HuH-7 (cell line): ENCODE data around the gene PHRF1.
"Not testable (repeated sequence)": the region's sequence is repeated elsewhere in the genome, so short reads cannot be mapped to it uniquely, and the experiment has no call there.

ENCODE experiments used
- DNase-seq: peaks from one replicate; pipeline ENCODE4 v3.0.0; 2011; ENCODE audit warnings: low spot score

PHRF1 gene

DNA sequence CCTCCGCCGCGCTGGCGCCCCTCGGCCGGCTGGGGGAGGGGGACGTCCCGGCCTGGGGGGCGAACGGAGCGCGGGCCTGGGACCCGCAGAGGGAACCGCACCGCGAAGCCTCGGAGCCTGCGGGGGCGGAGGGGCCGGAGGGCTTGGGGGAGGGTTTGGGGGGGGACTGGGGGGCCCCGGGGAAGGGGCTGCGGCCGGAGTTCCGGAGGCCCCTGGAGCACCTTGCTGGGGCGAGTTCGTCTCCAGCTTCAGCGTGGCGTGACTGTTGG, 51.0 kb downstream of the PHRF1 start:
- DNase-seq = no peak

DNA sequence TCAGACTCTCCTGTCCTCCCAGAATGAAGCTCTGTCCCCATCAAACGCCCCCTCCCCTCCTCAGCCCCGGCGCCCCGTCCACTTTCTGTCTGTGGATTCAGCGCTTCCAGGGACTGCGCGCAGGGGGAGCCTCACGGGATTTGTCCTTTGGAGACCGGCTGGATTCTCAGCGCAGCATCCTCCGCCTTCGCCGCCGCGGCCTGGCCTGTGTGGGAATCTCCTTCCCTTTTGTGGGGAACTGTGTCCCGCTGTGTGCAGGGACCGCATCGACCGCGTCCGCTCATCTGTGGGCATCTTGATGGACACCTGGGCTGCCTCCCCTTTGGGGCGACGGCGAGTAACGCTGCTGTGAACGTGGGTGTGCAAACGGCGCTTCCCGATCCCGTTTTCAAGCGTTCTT, 51.8 kb downstream of the PHRF1 start:
- no peak for DNase-seq

- no peak for DNase-seq
Measured at GRCh38 chr11:629237-629583, 52.9 kb downstream of the PHRF1 start.

GRCh38 chr11:630871-631270, 54.6 kb downstream of the PHRF1 start:
- DNase-seq = no peak

GRCh38 chr11:635945-636510, 59.8 kb downstream of the PHRF1 start:
- no peak for DNase-seq

DNA sequence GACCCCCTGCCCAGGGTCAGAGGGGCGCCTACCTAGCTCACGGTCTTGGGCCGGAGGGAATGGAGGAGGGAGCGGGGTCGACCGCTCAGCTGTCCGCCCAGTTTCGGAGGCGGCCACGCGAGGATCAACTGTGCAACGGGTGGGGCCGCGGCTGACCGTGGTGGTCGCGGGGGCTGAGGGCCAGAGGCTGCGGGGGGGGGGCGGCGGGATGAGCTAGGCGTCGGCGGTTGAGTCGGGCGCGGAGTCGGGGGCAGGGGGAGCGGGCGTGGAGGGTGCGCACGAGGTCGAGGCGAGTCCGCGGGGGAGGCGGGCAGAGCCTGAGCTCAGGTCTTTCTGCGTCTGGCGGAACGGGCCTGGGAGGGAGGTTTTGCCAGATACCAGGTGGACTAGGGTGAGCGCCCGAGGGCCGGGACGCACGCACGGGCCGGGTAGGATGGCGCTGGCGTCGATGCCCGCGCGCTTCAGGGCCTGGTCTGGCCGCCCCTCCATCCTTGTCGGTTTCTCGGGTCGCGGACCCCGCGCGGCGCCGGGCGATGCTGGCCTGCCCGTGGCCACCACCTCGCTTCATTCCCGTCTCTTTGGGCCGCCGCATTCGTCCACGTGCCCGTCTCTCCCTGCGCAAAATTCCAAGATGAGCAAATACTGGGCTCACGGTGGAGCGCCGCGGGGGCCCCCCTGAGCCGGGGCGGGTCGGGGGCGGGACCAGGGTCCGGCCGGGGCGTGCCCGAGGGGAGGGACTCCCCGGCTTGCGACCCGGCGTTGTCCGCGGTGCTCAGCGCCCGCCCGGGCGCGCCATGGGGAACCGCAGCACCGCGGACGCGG, 60.5 kb downstream of the PHRF1 start, which contains the start of gene DRD4:
TSS of gene DRD4 (plus strand) at position 759 of the 822 bp plus-strand sequence. CDS start at position 795, 36 bp downstream.
- DNase-seq = no peak

GRCh38 chr11:637333-637592, 61.0 kb downstream of the PHRF1 start:
- DNase-seq = no peak

DNA sequence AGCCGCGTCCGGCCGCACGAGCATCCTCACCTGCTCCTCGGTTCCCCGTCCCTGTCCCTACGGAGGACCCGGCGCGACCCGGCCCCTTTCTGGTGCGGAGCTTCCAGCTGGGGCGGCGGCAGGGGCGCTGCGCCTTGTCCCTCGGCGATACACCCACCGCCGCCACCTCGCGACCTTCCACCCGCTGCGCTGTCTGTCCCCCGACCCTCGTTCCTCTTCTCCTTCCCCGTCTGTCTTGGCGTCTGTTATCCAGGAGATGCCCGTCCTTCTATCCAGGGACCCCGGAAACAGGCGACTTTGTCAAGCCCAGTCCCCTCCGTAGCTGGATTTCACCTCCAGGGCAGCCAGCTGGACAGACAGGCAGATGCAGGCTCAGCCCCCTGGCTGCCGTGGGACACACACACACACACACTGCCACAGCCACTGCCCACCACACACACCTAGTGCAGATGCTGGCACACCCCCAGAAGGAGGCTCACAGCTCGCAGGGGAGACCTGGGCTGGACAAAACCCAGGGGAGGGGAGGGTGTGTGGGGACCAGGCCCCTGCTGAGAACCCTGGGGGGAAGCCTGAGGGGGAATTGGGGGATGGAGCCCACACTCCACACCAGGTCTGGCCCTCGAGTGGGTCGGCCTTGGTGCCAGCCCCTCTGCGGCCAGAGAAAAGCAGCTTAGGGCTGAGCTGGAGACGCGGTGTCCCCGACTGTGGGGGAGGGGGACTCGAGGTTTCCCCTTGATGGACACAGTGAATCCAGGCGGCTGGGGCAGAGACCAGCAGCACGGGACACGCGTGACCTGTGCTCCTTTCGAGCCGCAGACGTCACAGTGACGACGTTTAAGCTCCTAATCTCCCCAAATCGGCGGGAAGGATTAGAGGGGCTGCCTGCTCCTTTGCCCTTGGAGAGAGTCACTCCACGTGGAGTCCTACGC, 61.6 kb downstream of the PHRF1 start:
- DNase-seq = no peak

DNA sequence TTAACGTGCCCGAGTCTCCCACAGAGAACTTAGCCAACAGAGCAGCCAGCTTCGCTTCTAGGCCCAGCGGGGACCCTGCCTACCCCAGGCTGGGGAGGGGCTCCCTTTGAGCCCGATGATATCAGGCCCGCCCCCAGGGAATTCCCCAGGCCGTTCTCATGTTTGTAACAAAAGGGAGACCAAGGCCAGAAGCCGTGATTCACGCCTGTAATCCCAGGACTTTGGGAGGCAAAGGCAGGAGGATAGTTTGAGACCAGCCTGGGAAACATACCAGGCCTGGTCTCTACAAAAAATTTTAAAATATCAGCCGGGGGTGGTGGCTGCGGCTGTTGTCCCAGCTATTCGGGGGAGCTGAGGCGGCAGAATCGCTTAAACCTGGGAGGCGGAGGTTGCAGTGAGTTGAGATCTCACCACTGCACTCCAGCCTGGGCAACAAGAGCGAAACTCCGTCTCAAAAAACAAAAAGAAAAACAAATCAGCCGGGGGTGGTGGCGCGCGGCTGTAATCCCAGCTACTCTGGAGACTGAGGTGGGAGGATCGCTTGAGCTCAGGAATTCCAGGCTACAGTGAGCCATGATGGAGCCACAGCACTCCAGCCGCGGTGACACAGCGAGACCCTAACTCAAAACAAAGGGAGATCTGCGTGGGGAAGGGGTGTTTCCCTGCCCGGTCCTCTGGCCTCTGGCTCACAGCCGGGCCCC, 62.5 kb downstream of the PHRF1 start:
- no peak for DNase-seq

DNA sequence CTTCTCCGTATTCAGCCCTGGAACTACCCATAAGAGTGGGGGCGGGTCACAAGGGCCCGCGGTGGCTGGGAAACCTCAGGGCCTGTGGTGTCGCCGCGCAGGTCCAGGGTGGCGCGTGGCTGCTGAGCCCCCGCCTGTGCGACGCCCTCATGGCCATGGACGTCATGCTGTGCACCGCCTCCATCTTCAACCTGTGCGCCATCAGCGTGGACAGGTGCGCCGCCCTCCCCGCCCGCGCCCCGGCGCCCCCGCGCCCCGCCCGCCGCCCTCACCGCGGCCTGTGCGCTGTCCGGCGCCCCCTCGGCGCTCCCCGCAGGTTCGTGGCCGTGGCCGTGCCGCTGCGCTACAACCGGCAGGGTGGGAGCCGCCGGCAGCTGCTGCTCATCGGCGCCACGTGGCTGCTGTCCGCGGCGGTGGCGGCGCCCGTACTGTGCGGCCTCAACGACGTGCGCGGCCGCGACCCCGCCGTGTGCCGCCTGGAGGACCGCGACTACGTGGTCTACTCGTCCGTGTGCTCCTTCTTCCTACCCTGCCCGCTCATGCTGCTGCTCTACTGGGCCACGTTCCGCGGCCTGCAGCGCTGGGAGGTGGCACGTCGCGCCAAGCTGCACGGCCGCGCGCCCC, 63.2 kb downstream of the PHRF1 start:
- DNase-seq = no peak

DNA sequence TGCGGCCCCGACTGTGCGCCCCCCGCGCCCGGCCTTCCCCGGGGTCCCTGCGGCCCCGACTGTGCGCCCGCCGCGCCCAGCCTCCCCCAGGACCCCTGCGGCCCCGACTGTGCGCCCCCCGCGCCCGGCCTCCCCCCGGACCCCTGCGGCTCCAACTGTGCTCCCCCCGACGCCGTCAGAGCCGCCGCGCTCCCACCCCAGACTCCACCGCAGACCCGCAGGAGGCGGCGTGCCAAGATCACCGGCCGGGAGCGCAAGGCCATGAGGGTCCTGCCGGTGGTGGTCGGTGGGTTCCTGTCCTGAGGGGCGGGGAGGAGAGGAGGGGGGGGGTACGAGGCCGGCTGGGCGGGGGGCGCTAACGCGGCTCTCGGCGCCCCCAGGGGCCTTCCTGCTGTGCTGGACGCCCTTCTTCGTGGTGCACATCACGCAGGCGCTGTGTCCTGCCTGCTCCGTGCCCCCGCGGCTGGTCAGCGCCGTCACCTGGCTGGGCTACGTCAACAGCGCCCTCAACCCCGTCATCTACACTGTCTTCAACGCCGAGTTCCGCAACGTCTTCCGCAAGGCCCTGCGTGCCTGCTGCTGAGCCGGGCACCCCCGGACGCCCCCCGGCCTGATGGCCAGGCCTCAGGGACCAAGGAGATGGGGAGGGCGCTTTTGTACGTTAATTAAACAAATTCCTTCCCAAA, 63.9 kb downstream of the PHRF1 start:
- DNase-seq = no peak

DNA sequence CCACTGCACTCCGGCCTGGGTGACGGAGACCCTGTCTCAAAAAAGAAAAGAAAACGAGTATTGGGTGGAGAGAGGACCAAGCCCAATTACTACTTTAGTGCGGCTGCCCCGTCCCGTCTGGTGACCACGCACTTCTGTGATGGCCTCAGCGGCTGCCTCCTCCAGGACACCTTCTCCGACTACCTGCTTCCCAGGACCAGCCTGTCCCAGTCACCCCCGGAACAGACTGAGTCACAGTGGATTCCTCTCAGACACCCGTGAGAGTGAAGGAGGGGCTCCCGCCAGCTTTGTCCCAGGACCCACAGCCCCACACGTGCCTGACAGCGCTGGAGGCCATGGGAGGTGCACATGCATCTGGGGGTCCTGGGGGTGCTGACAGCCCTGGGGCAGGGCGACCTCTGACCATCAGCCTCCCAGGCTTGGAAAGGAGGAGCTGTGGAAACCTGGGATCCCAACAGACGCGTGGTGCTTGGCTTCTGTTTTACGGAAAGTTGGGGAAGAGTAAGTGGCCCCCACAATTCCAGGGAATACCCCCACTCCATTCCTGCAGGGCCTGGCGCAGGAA, 65.6 kb downstream of the PHRF1 start:
- no peak for DNase-seq

- DNase-seq = no peak
Measured at GRCh38 chr11:643366-643765, 67.1 kb downstream of the PHRF1 start.

DNA sequence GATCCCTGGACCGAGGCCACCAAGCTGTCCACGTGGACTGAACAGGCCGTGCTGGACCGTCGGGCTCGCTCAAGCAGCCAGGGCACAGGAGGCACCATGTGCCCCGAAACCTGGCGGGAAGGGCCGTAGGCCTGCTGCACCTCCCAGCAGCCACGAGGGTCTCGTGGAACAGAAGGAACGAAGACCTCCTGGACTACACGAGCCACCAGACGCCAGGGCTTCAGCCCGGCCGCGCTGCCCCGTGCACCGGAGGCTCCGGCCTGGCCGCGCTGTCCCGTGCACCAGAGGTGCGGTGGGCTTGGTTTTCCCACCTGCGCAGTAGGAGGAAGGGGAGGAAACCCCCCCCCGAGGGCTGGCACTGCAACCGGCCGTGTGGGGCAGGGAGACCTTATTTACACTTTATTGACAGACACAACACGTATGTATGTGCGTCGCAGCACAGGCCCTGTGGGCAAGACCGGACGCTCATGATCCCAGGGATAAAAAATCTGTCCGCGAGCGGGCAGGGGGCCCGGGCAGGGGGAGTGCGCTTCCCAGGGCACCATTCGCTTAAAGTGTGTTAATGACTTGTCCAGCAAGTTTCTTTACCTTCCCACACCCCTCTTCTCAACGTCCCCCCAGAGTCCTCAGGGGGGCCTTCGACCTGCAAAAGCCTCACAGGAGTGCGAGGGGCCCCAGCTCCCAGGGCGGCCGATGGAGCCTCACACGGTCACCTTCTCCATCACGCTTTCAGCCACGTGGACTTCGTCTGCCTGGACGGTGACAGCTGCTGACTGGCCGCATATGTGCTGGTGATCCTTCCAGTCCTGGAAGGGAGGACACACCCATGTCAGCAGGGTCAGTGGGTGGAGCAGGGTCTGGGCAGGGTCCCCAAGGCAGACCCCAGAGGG, 67.8 kb downstream of the PHRF1 start:
- DNase-seq = no peak

DNA sequence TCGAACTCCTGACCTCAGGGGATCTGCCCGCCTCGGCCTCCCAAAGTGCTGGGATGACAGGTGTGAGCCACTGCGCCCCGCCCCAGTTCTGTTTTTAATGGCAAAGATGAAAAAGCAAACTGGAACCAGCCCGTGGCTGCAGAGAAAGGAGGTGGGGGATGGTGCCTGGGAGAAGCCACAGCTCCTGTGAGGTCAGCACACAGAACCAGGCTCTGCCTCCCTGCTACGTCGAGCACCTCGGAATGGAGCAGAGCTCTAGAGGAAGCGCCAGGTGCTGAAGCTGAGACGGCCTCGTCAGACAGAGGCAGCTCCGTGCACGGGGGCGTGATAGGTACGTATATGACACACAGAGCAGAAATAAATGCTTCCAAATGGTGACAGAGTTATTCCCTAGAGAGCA, 69.3 kb downstream of the PHRF1 start:
- DNase-seq = no peak

DNA sequence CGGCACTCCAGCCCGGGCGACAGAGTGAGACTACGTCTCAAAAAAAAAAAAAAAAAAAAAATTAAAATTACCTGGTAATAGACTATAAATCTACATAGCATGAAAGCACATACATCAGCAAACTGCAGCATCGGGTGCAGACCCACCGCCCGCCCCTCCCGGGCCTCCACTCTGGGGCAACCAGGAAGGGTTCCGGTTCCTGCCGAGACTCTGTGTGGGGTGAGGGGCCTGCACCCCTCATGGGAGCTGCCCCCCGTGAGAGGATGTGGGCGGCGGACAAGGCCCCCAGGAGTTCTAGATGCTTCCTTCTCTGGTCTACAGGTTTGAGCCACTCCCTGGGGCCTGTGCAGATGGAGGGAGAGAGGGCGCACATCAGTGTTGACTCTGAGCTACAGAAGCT, 69.9 kb downstream of the PHRF1 start:
- no peak for DNase-seq

- not testable (repeated sequence) for DNase-seq
Measured at GRCh38 chr11:647672-648158, 71.4 kb downstream of the PHRF1 start.

DNA sequence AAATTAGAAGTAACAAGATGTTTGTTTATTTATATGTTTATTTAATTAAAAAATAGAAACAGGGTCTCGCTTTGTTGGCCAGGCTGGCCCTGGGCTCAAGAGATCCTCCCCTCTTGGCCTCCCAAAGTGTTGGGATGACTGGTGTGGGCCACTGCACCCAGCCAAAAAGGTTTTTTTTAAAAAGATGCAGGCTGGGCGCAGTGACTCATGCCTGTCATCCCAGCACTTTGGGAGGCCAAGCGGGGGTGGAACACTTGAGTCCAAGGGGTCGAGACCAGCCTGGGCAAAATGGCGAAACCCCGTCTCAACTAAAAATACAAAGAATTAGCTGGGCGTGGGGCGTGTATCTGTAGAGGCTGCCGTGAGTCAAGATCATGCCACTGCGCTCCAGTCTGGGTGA, 74.2 kb downstream of the PHRF1 start:
- no peak for DNase-seq

GRCh38 chr11:653136-653535, 76.9 kb downstream of the PHRF1 start:
- DNase-seq = not testable (repeated sequence)

DNA sequence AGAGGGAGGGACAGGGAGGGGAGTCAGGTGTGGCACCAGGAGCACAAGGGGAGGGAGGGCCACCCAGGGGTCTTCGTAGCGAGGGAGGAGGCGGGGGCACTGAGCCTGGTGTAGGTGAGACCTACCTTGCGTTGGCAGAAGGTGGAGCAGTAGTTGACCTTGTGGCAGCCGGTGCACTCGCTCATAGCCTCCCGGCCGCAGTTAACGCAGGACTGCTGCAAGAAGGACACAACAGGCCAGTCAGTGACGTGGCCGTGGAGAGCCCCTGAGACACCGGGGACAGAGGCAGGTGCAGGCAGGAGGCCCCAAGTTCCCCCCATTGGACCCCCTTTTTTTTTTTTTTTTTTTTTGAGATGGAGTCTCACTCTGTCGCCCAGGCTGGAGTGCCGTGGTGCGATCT, 77.6 kb downstream of the PHRF1 start:
- no peak for DNase-seq
